Ectodermal cell (in vitro differentiated cells): ENCODE measurements around the gene MAML3.

ENCODE experiments used
- H3K27ac ChIP-seq: 2 replicates; pipeline ENCODE4 v1.7.0; 2013; ENCODE audit warnings: mild to moderate bottlenecking, low read depth, low read length; ENCODE audit not compliant: insufficient read depth, poor library complexity, severe bottlenecking
- H3K27me3 ChIP-seq: 2 replicates; pipeline ENCODE4 v1.7.0; 2013; ENCODE audit warnings: mild to moderate bottlenecking, low read length; ENCODE audit not compliant: insufficient read depth, control insufficient read depth, poor library complexity, severe bottlenecking
- H3K36me3 ChIP-seq: one replicate; pipeline ENCODE4 v1.7.0; 2013; ENCODE audit warnings: low read length; ENCODE audit not compliant: control insufficient read depth, insufficient read depth
- H3K4me1 ChIP-seq: one replicate; pipeline ENCODE4 v1.7.0; 2013; ENCODE audit warnings: low read length; ENCODE audit not compliant: control insufficient read depth, insufficient read depth
- H3K4me3 ChIP-seq: 2 replicates; pipeline ENCODE4 v1.7.0; 2013; ENCODE audit warnings: low read depth, low read length, control low read depth; ENCODE audit not compliant: insufficient read depth
- H3K9me3 ChIP-seq: 2 replicates; pipeline ENCODE4 v1.7.0; 2013; ENCODE audit warnings: mild to moderate bottlenecking, low read length, moderate library complexity; ENCODE audit not compliant: control insufficient read depth
- WGBS, 2 experiments: methylation state at CpG; one replicate each; pipeline ENCODE4 v1.1.7; 2013; ENCODE audit warnings: missing lambda C conversion rate in 2 of 2; 5-methylcytosine and 5-hydroxymethylcytosine counted together

Gene MAML3

DNA sequence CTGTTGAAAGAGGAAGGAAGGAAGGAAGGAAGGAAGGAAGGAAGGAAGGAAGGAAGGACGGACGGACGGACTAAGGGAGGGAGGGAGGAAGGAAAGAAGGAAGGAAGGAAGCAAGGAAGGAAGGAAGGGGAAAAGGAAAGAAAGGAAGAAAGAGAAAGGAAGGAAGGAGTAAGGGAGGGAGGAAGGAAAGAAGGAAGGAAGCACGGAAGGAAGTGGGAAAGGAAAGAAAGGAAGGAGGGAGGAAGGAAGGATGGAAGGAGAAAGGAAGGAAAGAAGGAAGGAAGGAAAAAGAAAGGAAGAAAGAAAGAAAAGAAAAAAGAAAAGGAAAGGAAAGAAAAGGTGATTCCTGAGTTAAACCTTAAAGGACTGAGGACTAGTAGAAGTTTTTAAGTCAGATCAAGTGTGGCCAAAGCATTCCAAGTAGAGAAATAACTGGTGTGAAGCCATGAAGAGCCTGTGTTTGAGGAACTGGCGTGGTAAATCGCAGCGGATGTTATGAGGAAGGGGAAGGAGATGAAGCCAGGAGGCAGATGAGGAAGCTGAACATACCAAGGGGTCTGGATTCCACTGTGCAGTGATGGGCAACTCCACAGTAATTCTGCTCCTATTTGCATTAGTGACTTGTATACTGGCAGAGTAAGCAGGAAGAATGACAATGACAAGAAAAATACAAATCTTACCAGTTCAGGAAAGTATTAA, 324.9 kb downstream of the MAML3 start:
- Histone ChIP-seq H3K9me3 (no peaks in the 10 kb centered on the region), H3K4me3 (no peak overlapping the region), H3K36me3 (no peaks in the 10 kb centered on the region), H3K27me3 (no peaks in the 10 kb centered on the region), H3K27ac (no peak overlapping the region), H3K4me1 (peaks cover 41% of the 10 kb centered on the region)
- 94 to 96% methylated on average over 7 of the region's 7 CpGs for WGBS, 2 experiments

DNA sequence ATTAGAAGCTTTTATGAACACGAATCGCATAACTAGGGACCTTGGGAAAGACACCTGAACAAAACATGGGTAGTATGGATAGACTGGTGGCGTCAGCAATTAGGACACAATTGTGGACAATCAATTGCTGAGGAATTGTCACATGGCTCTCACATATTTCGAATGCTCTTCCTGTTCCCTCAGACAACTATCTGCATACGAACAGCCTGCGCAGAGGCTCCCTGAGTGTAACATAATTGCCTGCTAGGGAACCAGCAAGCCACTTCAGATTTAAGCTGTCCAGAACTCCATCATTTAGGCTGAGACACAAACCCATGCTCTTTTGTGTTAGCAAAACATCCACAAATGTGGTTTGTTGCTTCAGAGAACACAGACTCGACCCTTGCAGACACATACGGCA, 327.6 kb downstream of the MAML3 start:
- Histone ChIP-seq H3K27ac (no peak overlapping the region), H3K36me3 (peaks cover 4% of the 10 kb centered on the region), H3K4me3 (no peak overlapping the region), H3K4me1 (peaks cover 50% of the 10 kb centered on the region), H3K9me3 (no peaks in the 10 kb centered on the region), H3K27me3 (no peaks in the 10 kb centered on the region)
- WGBS, 2 experiments: 81 to 82% methylated on average over 8 of the region's 8 CpGs

DNA sequence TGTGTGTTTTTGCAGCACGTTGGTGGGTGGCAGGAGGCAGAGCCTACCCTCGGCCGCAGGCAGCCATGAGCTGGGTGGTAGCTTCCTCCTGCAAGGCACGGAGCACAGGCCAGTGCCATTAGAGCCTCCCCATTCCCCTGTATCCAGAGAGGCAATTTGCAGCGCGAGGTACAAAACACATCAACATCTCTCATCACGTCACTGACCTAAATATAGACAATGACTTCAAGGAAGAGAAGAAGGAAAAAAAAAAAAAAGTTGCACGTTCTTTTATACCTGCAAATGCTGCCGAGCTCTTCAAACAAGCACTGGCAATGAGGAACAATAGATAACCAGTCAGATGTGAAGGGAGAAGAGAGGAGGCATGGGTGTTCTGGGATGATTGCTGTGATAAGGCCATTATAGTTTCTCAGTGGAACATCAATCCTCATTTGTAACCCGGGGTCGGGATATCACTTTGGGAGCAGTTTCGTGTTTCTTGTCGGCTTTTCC, 328.4 kb downstream of the MAML3 start:
- no peak overlapping the region for H3K4me3 ChIP-seq
- H3K36me3 ChIP-seq: peaks cover 10% of the 10 kb centered on the region
- peak overlapping the region; percentile 59 for H3K27ac ChIP-seq
- WGBS, 2 experiments: 47 to 50% methylated on average over 12 to 13 of the region's 13 CpGs
- no peaks in the 10 kb centered on the region for H3K27me3 ChIP-seq
- no peaks in the 10 kb centered on the region for H3K9me3 ChIP-seq
- peaks cover 50% of the 10 kb centered on the region for H3K4me1 ChIP-seq

DNA sequence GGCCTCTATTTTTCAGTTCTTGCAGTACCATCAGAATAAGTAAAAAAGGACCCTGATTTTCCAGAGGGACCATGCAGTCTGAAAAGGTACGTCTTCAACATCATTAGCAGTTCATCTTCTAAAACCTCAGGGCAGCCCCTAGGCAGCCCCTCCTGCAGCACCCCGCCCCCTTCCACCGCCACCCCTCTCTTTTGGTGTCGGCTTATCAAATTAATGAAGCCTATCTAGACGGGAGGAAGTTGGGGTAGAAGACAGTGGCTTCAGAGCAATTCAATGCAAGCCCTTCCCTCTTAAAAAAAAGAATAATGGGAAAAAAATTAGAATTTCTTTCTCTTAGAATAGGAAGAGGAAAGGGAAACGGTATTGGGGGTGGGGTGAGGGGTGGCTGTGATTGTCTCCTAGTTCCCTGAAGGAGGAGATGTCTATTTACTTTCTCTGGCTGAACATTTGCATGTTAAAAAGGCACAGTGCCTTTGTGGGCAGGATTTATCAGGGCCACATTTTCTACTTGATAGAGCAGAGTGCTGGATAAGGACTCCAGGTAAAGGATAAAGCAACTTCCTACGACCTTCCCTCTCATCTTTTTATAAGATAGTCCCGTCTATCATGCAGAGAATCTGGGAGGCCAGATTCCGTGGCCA, 329.0 kb downstream of the MAML3 start:
- Histone ChIP-seq H3K9me3 (no peaks in the 10 kb centered on the region), H3K4me3 (no peak overlapping the region), H3K27me3 (no peaks in the 10 kb centered on the region), H3K36me3 (peaks cover 10% of the 10 kb centered on the region), H3K4me1 (peaks cover 50% of the 10 kb centered on the region), H3K27ac (peak overlapping the region; percentile 59)
- 10 to 15% methylated on average over 9 of the region's 9 CpGs for WGBS, 2 experiments

DNA sequence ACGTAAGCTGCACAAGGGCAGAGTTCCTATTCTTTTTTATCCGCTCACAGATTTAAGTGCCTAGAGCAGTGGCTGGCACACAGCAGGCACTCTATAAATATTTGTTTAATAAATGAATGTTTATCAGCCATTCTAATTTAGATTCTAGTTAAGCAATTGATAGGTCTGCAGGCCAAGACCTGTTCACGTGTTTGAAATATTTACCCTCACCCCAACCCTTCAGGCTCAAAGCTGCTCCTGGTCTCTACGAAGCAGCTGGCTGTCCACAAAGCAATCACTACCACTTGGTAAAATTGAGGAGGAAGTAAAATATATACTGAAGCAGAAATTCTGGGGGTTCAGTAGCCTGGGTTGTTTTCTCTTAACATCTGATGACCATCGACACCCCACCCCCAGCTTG, 330.2 kb downstream of the MAML3 start:
- Histone ChIP-seq H3K4me1 (peaks cover 59% of the 10 kb centered on the region), H3K27ac (no peak overlapping the region)
- 71 to 91% methylated on average over 2 to 4 of the region's 5 CpGs for WGBS, 2 experiments

DNA sequence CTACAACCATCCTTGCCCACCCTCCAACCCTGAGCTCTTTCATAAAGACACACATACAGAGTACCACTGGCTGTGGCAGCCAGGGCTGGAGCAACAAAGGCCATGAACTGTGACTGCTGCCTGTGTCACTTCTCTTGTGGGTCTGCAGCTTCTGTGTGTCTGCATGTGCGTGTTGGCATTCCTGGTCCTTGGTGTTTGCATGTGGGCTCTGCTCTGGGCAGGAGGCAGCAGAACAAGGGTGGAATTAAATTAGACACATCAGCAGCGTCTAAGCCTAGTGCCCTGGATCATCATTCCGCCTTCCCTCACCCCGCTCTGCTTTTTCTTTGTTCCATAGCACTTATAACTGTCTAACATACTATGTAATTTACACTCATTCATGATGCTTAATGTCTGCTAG, 330.6 kb downstream of the MAML3 start:
- H3K27ac ChIP-seq: no peak overlapping the region
- H3K27me3 ChIP-seq: no peaks in the 10 kb centered on the region
- 86 to 88% methylated on average over 4 of the region's 4 CpGs for WGBS, 2 experiments
- H3K9me3 ChIP-seq: no peaks in the 10 kb centered on the region
- H3K36me3 ChIP-seq: peaks cover 10% of the 10 kb centered on the region
- peaks cover 63% of the 10 kb centered on the region for H3K4me1 ChIP-seq
- no peak overlapping the region for H3K4me3 ChIP-seq

More for the DNA sequence above, 330.2 kb downstream of the MAML3 start:
- no peaks in the 10 kb centered on the region for H3K27me3 ChIP-seq
- no peak overlapping the region for H3K4me3 ChIP-seq
- peaks cover 10% of the 10 kb centered on the region for H3K36me3 ChIP-seq
- no peaks in the 10 kb centered on the region for H3K9me3 ChIP-seq

DNA sequence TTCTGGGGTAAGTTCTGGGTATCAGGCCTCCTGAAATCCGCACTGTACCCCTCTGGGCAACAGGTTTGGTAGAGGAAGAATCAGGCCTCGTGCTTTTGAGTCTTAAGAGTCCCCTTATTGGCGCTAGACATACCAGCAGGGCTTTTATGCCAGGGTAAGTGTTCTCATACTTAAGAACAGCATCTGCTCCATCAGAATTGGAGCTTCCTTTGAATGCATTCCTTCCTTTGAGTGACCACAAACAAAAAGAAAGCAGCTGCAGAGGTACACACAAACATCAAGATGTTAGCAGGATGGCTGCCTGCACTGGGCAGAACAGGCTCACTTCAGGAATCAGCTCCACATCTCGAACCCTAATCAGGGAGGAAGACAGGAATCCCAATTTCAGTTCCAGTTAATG, 331.6 kb downstream of the MAML3 start:
- no peaks in the 10 kb centered on the region for H3K9me3 ChIP-seq
- H3K4me1 ChIP-seq: peaks cover 63% of the 10 kb centered on the region
- no peaks in the 10 kb centered on the region for H3K27me3 ChIP-seq
- 92 to 95% methylated on average over 4 of the region's 4 CpGs for WGBS, 2 experiments
- H3K36me3 ChIP-seq: peaks cover 10% of the 10 kb centered on the region
- H3K4me3 ChIP-seq: no peak overlapping the region
- no peak overlapping the region for H3K27ac ChIP-seq

DNA sequence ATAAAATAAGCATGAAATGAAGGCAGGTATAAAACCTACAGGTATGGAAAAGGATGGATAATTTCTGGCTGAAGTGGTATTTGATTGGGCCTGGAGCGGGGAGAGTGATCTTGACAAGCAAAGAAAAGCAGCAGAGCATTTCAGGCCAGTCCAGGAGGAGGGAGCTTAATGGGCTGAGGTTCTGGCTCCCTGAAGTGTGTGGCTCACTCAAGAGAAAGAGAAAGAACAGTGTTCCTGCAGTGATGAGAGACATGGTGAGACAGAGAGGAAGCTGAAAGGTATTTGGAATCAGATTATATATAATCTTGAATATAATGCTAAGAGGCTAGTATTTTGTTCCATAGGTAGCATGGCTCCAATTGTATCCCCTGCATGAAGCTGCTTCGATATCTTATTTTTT, 334.9 kb downstream of the MAML3 start:
- 75 to 85% methylated on average over 2 of the region's 2 CpGs for WGBS, 2 experiments
- no peak overlapping the region for H3K27ac ChIP-seq
- H3K36me3 ChIP-seq: peaks cover 10% of the 10 kb centered on the region
- no peaks in the 10 kb centered on the region for H3K9me3 ChIP-seq
- H3K4me3 ChIP-seq: no peak overlapping the region
- no peaks in the 10 kb centered on the region for H3K27me3 ChIP-seq
- peaks cover 61% of the 10 kb centered on the region for H3K4me1 ChIP-seq

DNA sequence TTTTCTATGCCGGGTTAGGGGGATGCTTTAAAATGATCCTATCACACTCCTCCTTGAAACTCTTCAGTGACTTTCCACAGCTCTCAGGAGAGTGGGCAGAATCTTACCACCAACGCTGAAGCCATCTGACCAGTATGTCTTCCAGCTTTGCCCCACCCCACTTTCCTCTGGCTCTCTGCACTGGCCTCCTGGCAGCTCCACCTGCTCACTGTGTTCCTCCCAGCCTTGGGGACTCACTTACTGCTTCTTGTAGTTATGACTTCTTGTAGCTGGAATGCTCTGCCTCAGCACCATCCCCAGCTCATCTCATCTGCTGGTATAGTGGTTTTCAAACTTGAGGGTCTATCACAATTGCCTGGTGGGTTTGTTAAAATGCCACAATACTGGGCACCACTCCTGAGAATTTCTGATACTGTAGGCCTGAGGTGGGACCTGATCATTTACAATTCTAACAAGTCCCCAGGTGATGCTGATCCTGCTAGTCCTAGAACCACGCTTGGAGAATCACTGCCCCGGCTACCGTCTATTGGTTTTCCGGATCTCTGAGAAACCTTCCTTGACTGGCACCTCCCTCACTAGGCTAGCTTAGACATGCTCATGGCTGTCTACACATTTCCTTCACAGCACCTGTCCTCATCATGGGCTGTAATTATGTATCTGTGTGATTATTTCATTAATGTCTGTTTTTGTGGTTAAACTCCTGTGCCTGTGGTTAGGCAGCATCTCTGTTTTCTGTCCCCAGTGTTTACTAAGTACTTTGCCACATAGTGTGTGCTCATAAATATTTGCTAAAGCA, 336.1 kb downstream of the MAML3 start:
- Histone ChIP-seq H3K27ac (no peak overlapping the region), H3K36me3 (peaks cover 10% of the 10 kb centered on the region), H3K4me1 (peaks cover 58% of the 10 kb centered on the region), H3K4me3 (no peak overlapping the region), H3K27me3 (no peaks in the 10 kb centered on the region), H3K9me3 (no peaks in the 10 kb centered on the region)
- WGBS, 2 experiments: 95 to 97% methylated on average over 6 of the region's 6 CpGs

DNA sequence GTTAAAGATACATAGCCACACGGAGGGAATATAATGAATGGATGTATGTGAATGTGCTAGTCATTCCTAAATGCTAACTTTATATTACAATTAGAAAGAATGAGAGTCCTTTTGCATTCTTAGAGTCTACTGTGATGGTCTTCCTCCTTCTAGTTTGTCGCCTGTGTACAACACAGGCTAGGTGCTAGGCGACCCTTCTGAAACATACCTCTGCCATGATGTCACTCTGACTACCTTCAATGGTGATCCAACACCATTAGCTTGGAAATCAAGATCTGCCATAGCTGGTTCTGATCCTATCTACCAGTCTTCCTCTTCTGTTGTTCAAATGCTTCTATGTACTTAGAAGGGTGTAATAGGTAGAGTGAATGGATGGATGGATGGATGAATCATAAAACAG, 337.1 kb downstream of the MAML3 start:
- H3K36me3 ChIP-seq: peaks cover 10% of the 10 kb centered on the region
- H3K4me1 ChIP-seq: peaks cover 56% of the 10 kb centered on the region
- no peaks in the 10 kb centered on the region for H3K27me3 ChIP-seq
- H3K9me3 ChIP-seq: no peaks in the 10 kb centered on the region
- 84 to 92% methylated on average over 2 to 3 of the region's 3 CpGs for WGBS, 2 experiments
- peak overlapping the region; percentile 100 for H3K27ac ChIP-seq
- H3K4me3 ChIP-seq: no peak overlapping the region
